ENCODE measurements around the gene TTK.

The TTK gene

GRCh38 chr6:80004173-80005072 is at the start of gene TTK:
Gene TTK, plus strand, starts transcription at chr6:80004649. Its CDS starts 1,195 bp downstream, at chr6:80005844.
- peak; percentile 94 for DNase-seq

GRCh38 chr6:79954849-79955248 is 49.6 kb upstream of the TTK start:
- DNase-seq: no peak

GRCh38 chr6:79964607-79965081 is 39.8 kb upstream of the TTK start:
- no peak for DNase-seq

- DNase-seq: no peak
Measured at GRCh38 chr6:79967178-79967577, 37.3 kb upstream of the TTK start.

GRCh38 chr6:79969784-79970183 is 34.7 kb upstream of the TTK start:
- no peak for DNase-seq

- DNase-seq: no peak
Measured at GRCh38 chr6:79971193-79971592, 33.3 kb upstream of the TTK start.

- DNase-seq: no peak
Measured at GRCh38 chr6:79981652-79982051, 22.8 kb upstream of the TTK start.

GRCh38 chr6:79984261-79984660 is 20.2 kb upstream of the TTK start:
- no peak for DNase-seq

- no peak for DNase-seq
Measured at GRCh38 chr6:79985128-79985527, 19.3 kb upstream of the TTK start.

- DNase-seq: no peak
Measured at GRCh38 chr6:79989641-79990040, 14.8 kb upstream of the TTK start.

GRCh38 chr6:79993012-79993910 is 11.2 kb upstream of the TTK start:
- no peak for DNase-seq

- no peak for DNase-seq
Measured at GRCh38 chr6:79993911-79994309, 10.5 kb upstream of the TTK start.

GRCh38 chr6:79997728-79998127 is 6.7 kb upstream of the TTK start:
- DNase-seq: no peak

- DNase-seq: no peak
Measured at GRCh38 chr6:80001337-80001736, 3.1 kb upstream of the TTK start.

GRCh38 chr6:80003826-80004172 is 650 bp upstream of the TTK start:
- peak; percentile 71 for DNase-seq

- DNase-seq: no peak
Measured at GRCh38 chr6:80005406-80005805, 957 bp downstream of the TTK start.

GRCh38 chr6:80006541-80006940 is 2.1 kb downstream of the TTK start:
- no peak for DNase-seq

- no peak for DNase-seq
Measured at GRCh38 chr6:80009531-80009930, 5.1 kb downstream of the TTK start.

GRCh38 chr6:80010288-80010687 is 5.8 kb downstream of the TTK start:
- DNase-seq: no peak

- DNase-seq: no peak
Measured at GRCh38 chr6:80015839-80016435, 11.5 kb downstream of the TTK start.

GRCh38 chr6:80020381-80021120 is 16.1 kb downstream of the TTK start:
- DNase-seq: no peak

GRCh38 chr6:80021131-80021530 is 16.7 kb downstream of the TTK start:
- no peak for DNase-seq

- DNase-seq: no peak
Measured at GRCh38 chr6:80021591-80021990, 17.1 kb downstream of the TTK start.
